Gastroesophageal sphincter (tissue), 4 donors: ENCODE data around the gene RND3. TPM values are rescaled to one million over a fixed set of nuclear protein-coding genes. Genes with fewer than 3 reads are reported as not detected.

Experiments
- ATAC-seq: fragments of 150-250 bp; one replicate; pipeline ENCODE4 v1.9.1; 2016; ENCODE audit warnings: mild to moderate bottlenecking, moderate library complexity
- H3K27ac ChIP-seq, 4 donors: fragments of 200-600 bp; sonication (generic) in 3 of 4; 1 replicate in 3 of 4; 2 replicates in 1 of 4; pipeline ENCODE4 v1.5.1; 2016 to 2019
- H3K27me3 ChIP-seq: fragments of 200-600 bp; sonication (generic); one replicate; pipeline ENCODE4 v1.5.1; 2019
- H3K36me3 ChIP-seq, 2 donors: fragments of 200-600 bp; sonication (generic); one replicate each; pipeline ENCODE4 v1.5.1; 2019; ENCODE audit warnings: control low read depth in 1 of 2
- H3K4me1 ChIP-seq, 3 donors: fragments of 200-600 bp; sonication (generic); 1 replicate in 2 of 3; 2 replicates in 1 of 3; pipeline ENCODE4 v1.5.1; 2016 to 2019; ENCODE audit warnings: control low read depth in 2 of 3
- H3K4me3 ChIP-seq, 2 donors: fragments of 200-600 bp; sonication (generic); one replicate each; pipeline ENCODE4 v1.5.1; 2019; ENCODE audit warnings: mild to moderate bottlenecking in 1 of 2, moderate library complexity in 1 of 2
- H3K9me3 ChIP-seq, 3 donors: fragments of 200-600 bp; sonication (generic); one replicate each; pipeline ENCODE4 v1.5.1; 2017 to 2019; ENCODE audit warnings: control low read depth in 2 of 3
- CTCF ChIP-seq, 4 experiments: fragments of 200-600 bp in 2 of 4; fragments of 450-650 bp in 2 of 4; sonication (generic) in 1 of 4; IDR thresholded peaks; one replicate each; pipeline ENCODE4 v1.5.1; 2017 to 2019; ENCODE audit warnings: antibody characterized with exemption in 4 of 4, mild to moderate bottlenecking in 2 of 4, moderate library complexity in 2 of 4
- EP300 ChIP-seq: sonication (generic); formaldehyde crosslinking; IDR thresholded peaks from one replicate; pipeline ENCODE4 v1.6.1; 2017; ENCODE audit warnings: antibody characterized with exemption, mild to moderate bottlenecking
- POLR2A ChIP-seq, 2 donors: fragments of 450-650 bp; IDR thresholded peaks; one replicate each; pipeline ENCODE4 v1.6.1; 2017; ENCODE audit warnings: antibody characterized with exemption in 2 of 2, mild to moderate bottlenecking in 2 of 2, moderate library complexity in 1 of 2
- POLR2AphosphoS5 ChIP-seq: sonication (generic); formaldehyde crosslinking; IDR thresholded peaks from one replicate; pipeline ENCODE4 v1.6.1; 2017; ENCODE audit warnings: antibody characterized with exemption
- WGBS, 2 donors: methylation state at CpG; one replicate each; pipeline ENCODE4 v1.1.5; 2018; ENCODE audit warnings: low coverage in 1 of 2; 5-methylcytosine and 5-hydroxymethylcytosine counted together
- total RNA-seq, 4 donors: library from RNA; depleted of rRNA; stranded (reverse); fragments of >200 nt; gene quantifications; one replicate each; pipeline ENCODE4 v1.1.0, GENCODE V29; 2016

RND3 gene
- total RNA-seq, 4 donors from 2014 or later = 31.0 to 154 (median 81.0) TPM

GRCh38 chr2:150513647-150514046 lies 26.2 kb upstream of the RND3 start:
- TF ChIP-seq CTCF (IDR thresholded peaks at IDR 0.05) (no peak), POLR2A (IDR thresholded peaks at IDR 0.05) (no peak), EP300 (no peak), POLR2AphosphoS5 (no peak)
- ATAC-seq = no peak

GRCh38 chr2:150508497-150509137 lies 21.1 kb upstream of the RND3 start:
- Histone ChIP-seq H3K9me3 (no peaks in the 10 kb centered on the region), H3K27me3 (no peaks in the 10 kb centered on the region), H3K4me1 (no peaks in the 10 kb centered on the region), H3K36me3 (no peaks in the 10 kb centered on the region), H3K4me3 (no peak overlapping the region), H3K27ac (no peak overlapping the region)
- ATAC-seq = no peak
- no peak for TF ChIP-seq EP300
- TF ChIP-seq CTCF (IDR thresholded peaks at IDR 0.05) = no peak
- no peak for TF ChIP-seq POLR2A (IDR thresholded peaks at IDR 0.05)
- no peak for TF ChIP-seq POLR2AphosphoS5
- WGBS, 2 donors = 52 to 61% methylated on average over 2 of the region's 2 CpGs

More at GRCh38 chr2:150513647-150514046, 26.2 kb upstream of the RND3 start:
- Histone ChIP-seq H3K27me3 (no peaks in the 10 kb centered on the region), H3K9me3 (no peaks in the 10 kb centered on the region), H3K4me1 (peaks cover 0 to 12% (median 6%) of the 10 kb centered on the region in 3 donors), H3K4me3 (no peak overlapping the region), H3K27ac (peak overlapping the region in 3 of 4 donors; percentile 40 to 56 (median 52)), H3K36me3 (no peaks in the 10 kb centered on the region)

DNA sequence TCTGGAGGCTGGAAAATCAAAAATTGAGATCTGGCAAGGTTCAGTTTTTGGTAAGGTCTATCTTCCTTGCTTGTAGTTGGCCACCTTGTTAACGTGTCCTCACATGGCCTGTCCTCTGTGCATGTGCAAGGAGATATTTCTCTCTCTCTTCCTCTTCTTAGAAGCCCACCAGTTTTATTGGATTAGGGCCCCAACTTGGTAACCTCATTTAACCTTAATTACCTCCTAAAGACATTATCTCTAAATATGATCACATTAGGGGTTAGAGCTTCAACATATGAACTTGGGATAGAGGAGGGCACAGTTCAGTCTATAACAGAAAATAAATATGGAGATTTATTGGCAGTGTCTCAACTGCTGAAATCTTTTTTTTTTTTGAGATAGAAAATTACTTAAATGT lies 19.6 kb upstream of the RND3 start:
- 83 to 100% methylated on average over 1 of the region's 1 CpG for WGBS, 2 donors
- ATAC-seq = no peak
- TF ChIP-seq POLR2A (IDR thresholded peaks at IDR 0.05) (no peak), EP300 (no peak), POLR2AphosphoS5 (no peak), CTCF (IDR thresholded peaks at IDR 0.05) (no peak)
- H3K4me1 ChIP-seq = no peaks in the 10 kb centered on the region
- no peaks in the 10 kb centered on the region for H3K27me3 ChIP-seq
- no peaks in the 10 kb centered on the region for H3K36me3 ChIP-seq
- H3K4me3 ChIP-seq = no peak overlapping the region
- no peak overlapping the region for H3K27ac ChIP-seq
- H3K9me3 ChIP-seq = no peaks in the 10 kb centered on the region

DNA sequence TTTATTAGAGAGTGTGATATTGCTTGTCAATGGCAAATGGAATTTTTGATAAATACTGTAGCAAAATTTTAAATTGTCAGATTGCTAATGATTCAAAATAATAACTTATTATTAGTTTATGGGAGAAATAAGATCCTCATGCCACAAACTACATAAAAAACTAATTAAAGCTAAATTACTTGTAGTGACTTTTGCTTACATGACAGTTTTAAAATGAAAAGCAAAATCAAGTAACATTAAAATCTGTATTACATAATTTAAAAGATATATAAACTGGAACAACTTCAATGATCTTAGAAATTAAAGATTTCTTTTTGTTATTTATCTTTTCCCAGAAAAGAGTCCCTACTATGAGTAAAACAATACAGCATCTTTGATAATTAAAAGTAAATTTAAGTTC lies 17.7 kb upstream of the RND3 start:
- Histone ChIP-seq H3K4me1 (no peaks in the 10 kb centered on the region), H3K27ac (no peak overlapping the region), H3K9me3 (no peaks in the 10 kb centered on the region), H3K27me3 (no peaks in the 10 kb centered on the region), H3K36me3 (no peaks in the 10 kb centered on the region), H3K4me3 (no peak overlapping the region)
- ATAC-seq = no peak
- no peak for TF ChIP-seq POLR2AphosphoS5
- TF ChIP-seq CTCF (IDR thresholded peaks at IDR 0.05) = no peak
- TF ChIP-seq EP300 = no peak
- no peak for TF ChIP-seq POLR2A (IDR thresholded peaks at IDR 0.05)

GRCh38 chr2:150495993-150496627 lies 8.6 kb upstream of the RND3 start:
- H3K27ac ChIP-seq = no peak overlapping the region
- no peaks in the 10 kb centered on the region for H3K36me3 ChIP-seq
- H3K27me3 ChIP-seq = no peaks in the 10 kb centered on the region
- no peak for ATAC-seq
- no peaks in the 10 kb centered on the region for H3K9me3 ChIP-seq
- TF ChIP-seq POLR2A (IDR thresholded peaks at IDR 0.05) (no peak), CTCF (IDR thresholded peaks at IDR 0.05) (no peak), EP300 (no peak), POLR2AphosphoS5 (no peak)
- 23 to 28% methylated on average over 6 to 7 of the region's 7 CpGs for WGBS, 2 donors
- no peaks in the 10 kb centered on the region for H3K4me1 ChIP-seq
- H3K4me3 ChIP-seq = no peak overlapping the region
